Stomach (tissue), 4 donors: ENCODE measurements around the gene OCIAD2.

ENCODE experiments used
- CTCF ChIP-seq, 7 experiments: fragments of 450-650 bp in 4 of 7; fragments of 200-600 bp in 3 of 7; sonication (generic) in 3 of 7; IDR thresholded peaks; one replicate each; pipeline ENCODE4 v1.5.1; 2016 to 2019; ENCODE audit warnings: antibody characterized with exemption in 7 of 7, control low read depth in 2 of 7, mild to moderate bottlenecking in 1 of 7
- EP300 ChIP-seq: sonication (generic); formaldehyde crosslinking; IDR thresholded peaks from one replicate; pipeline ENCODE4 v1.6.1; 2017; ENCODE audit warnings: antibody characterized with exemption
- POLR2A ChIP-seq, 4 donors: fragments of 450-650 bp; IDR thresholded peaks; one replicate each; pipeline ENCODE4 v1.6.1; 2016; ENCODE audit warnings: antibody characterized with exemption in 4 of 4, control low read depth in 2 of 4, mild to moderate bottlenecking in 1 of 4, moderate library complexity in 1 of 4
- POLR2AphosphoS5 ChIP-seq, 3 donors: sonication (generic); formaldehyde crosslinking; IDR thresholded peaks; one replicate each; pipeline ENCODE4 v1.6.1; 2016; ENCODE audit warnings: antibody characterized with exemption in 3 of 3

GRCh38 chr4:48912349-48912748 lies 5.8 kb upstream of the OCIAD2 start:
- TF ChIP-seq POLR2A (IDR thresholded peaks at IDR 0.05) (no peak), CTCF (IDR thresholded peaks at IDR 0.05) (no peak), EP300 (no peak), POLR2AphosphoS5 (IDR thresholded peaks at IDR 0.05) (no peak)
